Mammary epithelial cell (primary cell): ENCODE results near the gene STRIP2.
"Not testable (repeated sequence)": the region's sequence is repeated elsewhere in the genome, so short reads cannot be mapped to it uniquely, and the experiment has no call there.

ENCODE experiments used
- CTCF ChIP-seq, 2 donors: IDR thresholded peaks in 1 of 2; conservative IDR thresholded peaks in 1 of 2; 2 replicates each; pipeline ENCODE4 v1.5.1; 2011 to 2012; ENCODE audit warnings: inconsistent platforms in 2 of 2, low read length in 2 of 2, mild to moderate bottlenecking in 2 of 2, control low read depth in 1 of 2, low read depth in 1 of 2; ENCODE audit not compliant: insufficient read depth in 1 of 2; ENCODE audit errors: extremely low read depth in 1 of 2
- EZH2 ChIP-seq: IDR thresholded peaks from 2 replicates; pipeline ENCODE4 v1.6.1; 2012; ENCODE audit warnings: low read length, inconsistent platforms, borderline replicate concordance

- not testable (repeated sequence) for TF ChIP-seq CTCF (conservative IDR thresholded peaks at IDR 0.05 in 1 of 2, IDR thresholded peaks at IDR 0.05 in 1 of 2; ENCODE audit: extremely low read depth in 1 of 2, insufficient read depth in 1 of 2, low read depth in 1 of 2, low read length in 2 of 2); EZH2
These were observed 10.5 kb downstream of the STRIP2 start for GRCh38 chr7:129444776-129445175.
